NK-92 treated with Interleukin-12 subunit alpha and Interleukin-12 subunit beta, amount 100 ng/mL, for 24 hours (cell line): ENCODE results near the gene USO1.
"Not testable (repeated sequence)": the region's sequence is repeated elsewhere in the genome, so short reads cannot be mapped to it uniquely, and the experiment has no call there.

Source experiments
- DNase-seq: peaks from one replicate; lab custom pipeline; 2025; lab: John Stamatoyannopoulos, UW

Gene USO1

GRCh38 chr4:75841641-75842520 lies 117.5 kb downstream of the USO1 start:
- DNase-seq = no peak

- DNase-seq = no peak
Observed at GRCh38 chr4:75843596-75843995, 119.2 kb downstream of the USO1 start.

GRCh38 chr4:75844151-75844662 lies 119.8 kb downstream of the USO1 start:
- no peak for DNase-seq

DNA sequence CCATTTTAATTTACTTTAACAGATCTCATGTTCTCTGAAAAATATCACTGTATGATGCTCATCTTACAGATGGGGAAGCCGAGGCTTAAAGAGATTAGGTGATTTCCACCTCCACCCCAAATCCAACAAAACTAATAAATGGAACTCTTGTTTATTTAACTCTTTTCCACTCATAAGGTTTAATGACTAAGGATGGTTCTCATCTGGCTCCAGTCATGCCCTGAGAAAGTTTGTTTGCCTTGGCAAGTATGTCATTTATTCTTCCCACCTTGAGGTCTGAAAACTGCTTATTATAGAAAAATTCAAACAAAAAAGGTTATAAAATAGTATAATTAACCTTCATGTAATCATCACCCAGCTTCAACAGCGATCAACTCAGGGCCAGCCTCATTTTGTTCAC lies 121.6 kb downstream of the USO1 start:
- no peak for DNase-seq

DNA sequence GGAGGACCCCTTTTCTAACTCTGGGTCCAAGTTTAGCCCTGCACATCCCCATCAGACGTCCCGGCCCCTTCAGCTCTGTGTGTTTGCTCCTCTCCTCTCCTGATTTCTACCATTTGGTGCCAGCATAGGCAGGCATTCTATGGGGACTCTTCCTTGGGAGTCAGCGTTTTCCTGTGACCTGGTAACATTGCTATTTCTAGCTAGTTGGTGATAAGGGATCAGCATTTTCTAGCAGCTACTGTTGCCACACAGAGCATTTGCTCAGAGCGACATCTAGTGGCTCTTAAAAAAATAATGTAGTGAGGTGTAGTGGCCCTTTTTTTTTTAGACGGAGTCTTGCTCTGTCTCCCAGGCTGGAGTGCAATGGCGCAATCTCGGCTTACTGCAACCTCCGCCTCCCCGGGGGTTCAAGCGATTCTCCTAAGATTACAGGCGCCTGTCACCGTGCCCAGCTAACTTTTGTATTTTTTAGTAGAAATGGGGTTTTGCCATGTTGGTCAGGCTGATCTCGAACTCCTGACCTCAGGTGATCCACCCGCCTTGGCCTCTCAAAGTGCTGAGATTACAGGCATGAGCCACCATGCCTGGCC lies 123.9 kb downstream of the USO1 start:
- not testable (repeated sequence) for DNase-seq

DNA sequence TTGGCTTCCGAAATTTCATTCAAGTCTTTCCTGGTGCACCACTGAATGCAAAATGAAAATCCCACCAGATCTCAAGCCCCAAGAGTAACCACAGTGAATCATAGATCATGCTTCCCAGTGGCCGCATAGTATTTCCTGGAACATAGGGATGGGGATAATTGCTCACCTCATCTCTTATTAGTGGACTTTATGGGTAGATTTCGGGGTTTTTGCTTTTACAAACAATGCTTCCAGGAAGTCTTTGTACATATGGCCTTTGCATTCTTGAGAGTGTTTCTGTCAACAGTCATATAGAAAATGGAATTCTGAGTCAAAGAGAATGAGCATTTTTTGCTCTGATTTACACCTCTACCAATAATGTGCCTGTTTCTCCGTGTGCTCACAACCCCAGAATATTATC lies 124.5 kb downstream of the USO1 start:
- DNase-seq = no peak

DNA sequence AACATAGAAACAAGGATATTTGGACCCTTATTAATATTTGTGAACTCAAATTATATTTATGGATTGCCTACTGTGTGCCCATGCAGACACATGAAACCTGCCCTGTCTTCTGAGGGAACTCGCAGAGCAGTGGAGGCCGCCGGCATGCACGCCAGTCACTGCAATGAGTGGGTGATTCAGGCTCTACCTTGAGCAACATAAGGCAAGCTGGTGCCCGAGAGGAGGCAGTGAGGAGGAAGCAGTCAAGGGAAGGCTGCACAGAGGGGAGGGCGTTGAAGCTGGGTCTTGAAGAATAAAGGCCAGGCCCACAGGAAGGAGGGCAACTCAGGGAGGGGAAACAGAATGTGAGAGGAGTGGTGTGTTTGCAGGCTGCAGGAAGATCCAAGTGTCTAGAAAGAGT lies 125.1 kb downstream of the USO1 start:
- DNase-seq = no peak

DNA sequence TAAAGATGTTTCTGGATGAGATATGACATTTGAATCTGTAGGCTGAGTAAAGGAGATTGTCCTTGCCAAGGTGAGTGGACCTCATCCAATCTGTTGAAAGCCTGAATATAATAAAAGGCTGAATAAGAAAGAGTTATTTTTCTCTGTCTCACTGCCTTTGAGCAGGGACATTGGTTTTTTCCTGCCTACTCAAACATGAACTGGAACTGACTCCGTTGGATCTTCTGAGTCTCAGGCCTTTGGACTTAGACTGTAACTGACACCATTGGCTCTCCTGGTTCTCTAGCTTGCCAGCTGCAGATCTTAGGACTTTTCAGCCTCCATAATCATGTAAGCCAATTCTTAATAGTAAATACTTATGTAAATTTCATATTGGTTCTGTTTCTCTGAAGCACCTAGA lies 134.3 kb downstream of the USO1 start:
- DNase-seq = no peak

GRCh38 chr4:75860606-75861005 lies 136.2 kb downstream of the USO1 start:
- DNase-seq = no peak
